Stimulated activated CD4-positive, alpha-beta T cell treated with anti-CD3 and anti-CD28 coated beads, Interleukin-2, amount 100 ng/mL, for 48 hours (primary cell): ENCODE measurements around the gene MND1.

Experiments
- DNase-seq, 2 donors: peaks; one replicate each; pipeline ENCODE4 v3.0.0-alpha.2; 2020

The MND1 gene, protein sequence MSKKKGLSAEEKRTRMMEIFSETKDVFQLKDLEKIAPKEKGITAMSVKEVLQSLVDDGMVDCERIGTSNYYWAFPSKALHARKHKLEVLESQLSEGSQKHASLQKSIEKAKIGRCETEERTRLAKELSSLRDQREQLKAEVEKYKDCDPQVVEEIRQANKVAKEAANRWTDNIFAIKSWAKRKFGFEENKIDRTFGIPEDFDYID

DNA sequence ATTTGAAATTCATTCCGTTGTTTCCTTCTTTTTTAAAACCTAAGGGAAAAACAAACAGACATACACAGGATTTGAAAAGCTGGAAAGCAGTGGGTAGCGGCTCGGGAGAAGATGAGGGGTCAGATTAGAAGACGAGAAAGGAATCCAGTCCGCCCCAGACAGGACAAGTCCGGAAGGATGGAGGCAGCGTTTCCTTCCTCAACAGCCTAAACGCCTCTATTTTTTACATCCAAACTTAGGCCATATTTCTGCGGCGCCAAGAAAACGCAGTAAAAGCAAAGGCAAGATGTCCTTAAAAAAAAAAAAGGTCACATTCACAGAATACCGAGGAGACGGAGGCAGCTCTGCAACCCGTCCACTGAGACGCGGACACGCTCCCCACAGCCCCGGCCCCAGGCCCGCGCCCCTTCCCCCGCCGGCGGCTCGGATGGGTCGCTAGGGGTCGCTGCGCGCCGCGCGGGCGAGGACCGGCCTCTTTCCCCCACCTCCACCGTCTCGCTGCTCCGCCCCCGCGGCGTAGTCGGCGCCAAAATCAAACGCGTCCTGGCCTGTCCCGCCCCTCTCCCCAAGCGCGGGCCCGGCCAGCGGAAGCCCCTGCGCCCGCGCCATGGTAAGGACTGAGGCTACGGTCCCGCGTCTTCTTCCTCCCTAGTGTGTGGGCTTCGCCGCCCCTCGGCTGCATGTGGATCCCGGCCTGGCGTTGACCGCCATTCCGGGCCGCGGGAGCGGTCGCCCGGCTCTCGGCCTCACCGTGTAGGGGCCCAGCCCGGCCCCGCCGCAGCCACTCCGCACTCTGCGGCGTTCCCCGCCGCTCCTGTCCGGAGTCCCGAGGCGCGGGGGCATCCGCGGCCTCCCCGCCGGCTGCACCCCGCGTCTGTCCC is at the start of gene MND1:
TSS of gene MND1 (plus strand) at position 558 of the 881 bp plus-strand sequence. CDS start at position 608, 50 bp downstream.
- peak; percentile 92 to 93 for DNase-seq

DNA sequence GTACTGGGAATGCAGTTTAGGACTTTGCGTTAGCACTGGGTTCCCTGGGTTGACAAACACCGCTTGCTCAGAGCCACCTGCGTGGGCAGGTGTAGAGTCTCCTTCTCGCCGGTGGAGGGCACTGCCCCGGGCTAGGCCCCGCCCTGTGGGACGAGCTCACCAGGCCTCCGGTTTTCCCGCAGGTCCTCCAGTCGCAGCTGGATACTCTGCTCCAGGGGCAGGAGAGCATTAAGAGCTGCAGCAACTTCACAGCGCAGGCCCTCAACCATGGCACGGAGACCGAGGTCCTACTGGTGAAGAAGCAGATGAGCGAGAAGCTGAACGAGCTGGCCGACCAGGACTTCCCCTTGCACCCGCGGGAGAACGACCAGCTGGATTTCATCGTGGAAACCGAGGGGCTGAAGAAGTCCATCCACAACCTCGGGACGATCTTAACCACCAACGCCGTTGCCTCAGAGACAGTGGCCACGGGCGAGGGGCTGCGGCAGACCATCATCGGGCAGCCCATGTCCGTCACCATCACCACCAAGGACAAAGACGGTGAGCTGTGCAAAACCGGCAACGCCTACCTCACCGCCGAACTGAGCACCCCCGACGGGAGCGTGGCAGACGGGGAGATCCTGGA is 49.2 kb upstream of the MND1 start:
- DNase-seq, result no peak

DNA sequence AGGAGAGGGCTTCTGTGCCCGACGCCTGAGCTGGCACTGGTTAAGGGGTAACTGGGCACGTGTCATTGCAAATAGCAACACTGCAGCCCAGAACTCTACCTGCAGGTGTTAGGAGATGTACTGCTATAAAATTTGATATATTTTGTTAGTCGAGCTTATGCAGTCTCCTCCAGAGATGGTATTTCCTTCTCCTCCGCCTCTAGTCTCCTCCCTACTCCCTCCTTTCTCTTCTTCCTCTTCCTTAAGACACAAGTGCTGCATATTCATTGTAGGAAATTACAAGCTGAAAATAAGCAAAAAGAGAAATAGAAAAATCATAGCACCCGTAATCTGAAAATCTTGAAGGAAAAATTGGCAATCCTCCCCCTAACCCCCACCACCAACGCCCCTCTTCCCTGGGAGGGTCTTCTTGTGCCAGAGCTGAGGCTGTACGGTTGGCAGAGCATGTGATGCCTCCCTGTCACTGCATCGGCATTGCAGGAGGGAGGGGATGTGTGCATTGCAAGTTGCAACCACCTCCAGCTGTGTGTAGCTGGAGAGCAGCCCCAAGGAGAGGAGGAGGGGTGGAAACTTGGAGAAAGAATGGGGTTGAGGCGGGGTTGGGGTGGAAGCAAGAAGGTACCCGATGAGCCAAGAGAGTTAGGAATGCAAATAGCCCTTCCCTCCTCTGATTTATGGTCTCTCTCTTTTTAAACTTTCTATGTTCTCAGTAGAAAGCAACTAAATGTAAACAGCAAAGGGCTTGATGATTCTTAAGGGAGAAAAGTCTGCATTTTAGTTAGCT is 48.3 kb upstream of the MND1 start:
- no peak for DNase-seq

DNA sequence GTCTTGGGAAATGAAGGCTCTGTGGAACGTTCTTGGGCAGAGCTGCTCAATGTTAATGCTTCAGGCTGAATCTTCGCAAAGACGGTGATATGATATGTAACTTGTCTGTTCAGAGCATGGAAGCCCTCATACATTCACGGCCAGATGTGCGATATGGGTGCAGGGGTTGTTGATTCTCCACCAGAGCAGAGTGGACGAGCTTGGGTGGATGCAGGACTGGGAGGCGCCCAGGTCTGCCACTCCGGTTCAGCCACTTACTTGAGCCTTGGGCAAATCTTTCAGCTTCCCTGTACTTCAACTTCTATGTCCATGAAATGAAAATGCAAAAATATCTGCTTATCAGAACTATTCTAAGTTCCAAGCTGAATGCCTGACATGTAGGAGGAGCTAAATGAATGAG is 47.4 kb upstream of the MND1 start:
- DNase-seq, result no peak

DNA sequence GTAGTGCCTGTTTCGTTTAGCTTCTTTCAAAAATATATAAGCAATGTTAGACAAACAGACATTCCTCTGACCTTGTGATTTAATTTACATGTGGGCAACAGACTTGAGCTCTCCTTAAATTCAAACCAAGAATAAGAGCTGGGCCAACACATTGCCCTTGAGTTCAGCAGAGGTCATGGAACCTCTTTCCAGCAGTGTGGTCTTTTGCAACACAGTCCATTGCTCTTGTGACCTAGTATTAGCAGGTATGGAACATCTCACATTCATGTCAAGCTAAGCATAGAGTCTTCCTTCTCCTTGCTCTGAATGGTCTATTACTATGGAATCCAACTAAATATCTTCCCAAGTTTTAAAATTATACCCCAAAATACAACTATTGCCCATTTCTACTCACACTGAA is 33.7 kb upstream of the MND1 start:
- no peak for DNase-seq

DNA sequence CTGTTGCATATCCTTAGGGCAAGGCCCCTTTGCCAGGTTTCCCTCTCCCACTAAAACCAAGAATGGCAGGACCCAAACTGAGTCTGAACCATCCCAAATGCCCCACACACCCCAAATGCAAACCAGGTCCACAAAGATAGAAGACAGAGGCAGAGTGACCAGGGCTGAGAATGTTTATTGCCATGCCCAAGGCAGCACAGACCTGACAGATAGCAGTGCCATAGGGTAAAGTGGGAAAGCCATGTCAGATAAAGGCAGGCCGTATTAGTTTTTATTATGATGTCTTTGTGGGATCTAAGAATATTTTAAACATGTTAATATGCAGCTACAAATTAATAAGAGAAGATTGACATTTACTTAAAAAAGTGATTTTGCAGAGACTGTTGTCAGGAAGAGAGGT is 29.6 kb upstream of the MND1 start:
- DNase-seq, result no peak

DNA sequence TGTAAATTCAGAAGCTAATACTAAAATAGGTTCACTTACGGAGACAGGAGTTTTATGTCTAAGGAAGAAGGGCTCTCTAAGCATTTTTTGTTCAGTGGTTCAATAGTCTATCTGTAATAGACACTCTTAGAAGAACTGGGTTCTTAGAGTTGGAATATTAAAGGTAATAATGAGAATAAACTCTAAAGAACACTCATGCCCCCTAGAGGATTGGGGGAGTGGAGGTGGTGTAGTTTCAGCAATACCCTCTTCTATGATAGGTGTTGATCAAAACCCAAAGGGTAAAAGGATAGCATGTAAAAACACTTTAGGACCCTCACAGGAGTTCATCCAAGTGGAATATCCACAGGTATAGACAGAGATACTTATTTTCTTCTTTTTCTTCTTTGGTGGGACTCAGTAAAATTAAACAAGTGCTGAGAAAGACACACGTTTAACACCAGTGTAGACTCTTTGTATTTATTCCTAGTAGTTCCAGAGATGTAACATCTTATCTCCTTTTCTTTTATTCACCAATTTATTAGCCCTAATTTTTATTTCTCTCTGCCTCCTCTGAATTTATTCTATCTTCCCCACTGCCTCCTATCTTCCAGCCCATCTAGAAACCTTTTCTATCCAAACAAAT is 25.7 kb upstream of the MND1 start:
- peak in 1 of 2 donors; percentile 8 for DNase-seq

DNA sequence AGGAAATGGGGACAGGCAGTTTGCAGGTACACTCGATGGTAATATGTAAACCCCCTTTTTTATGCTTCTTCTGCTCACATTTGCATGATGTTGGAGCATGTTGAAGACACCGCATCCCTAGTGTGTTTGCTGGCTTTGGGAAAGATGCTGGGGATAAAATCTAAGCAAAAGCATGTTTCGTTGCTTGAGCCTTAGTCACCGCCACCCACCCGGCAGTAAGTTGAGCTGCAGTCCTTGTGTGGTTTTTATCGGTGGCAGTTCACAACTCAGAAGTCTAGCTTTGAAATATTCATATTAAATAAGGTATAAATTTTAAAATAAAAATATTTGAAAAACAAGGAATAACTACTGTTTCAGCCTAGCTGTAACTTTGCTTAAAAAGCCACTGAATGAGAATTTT is 21.7 kb upstream of the MND1 start:
- no peak for DNase-seq

DNA sequence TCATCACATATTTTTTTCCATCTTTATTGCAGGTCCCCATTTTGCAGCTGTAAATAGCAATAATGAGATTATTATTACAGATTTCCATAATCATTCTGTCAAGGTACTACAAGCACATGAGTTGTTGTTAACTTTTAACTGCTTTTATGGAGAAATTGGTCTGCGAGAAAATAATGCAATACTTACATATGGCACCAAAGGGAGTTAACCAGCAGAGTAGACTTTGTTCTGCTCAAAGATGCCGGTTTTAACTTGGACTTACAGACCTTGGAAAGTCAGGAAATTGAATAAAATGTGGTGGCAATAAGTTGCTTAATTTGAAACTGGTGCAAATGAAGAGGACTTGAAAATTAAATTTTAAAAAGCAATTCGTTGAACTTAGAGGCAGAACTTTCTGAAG is 20.4 kb upstream of the MND1 start:
- no peak for DNase-seq

DNA sequence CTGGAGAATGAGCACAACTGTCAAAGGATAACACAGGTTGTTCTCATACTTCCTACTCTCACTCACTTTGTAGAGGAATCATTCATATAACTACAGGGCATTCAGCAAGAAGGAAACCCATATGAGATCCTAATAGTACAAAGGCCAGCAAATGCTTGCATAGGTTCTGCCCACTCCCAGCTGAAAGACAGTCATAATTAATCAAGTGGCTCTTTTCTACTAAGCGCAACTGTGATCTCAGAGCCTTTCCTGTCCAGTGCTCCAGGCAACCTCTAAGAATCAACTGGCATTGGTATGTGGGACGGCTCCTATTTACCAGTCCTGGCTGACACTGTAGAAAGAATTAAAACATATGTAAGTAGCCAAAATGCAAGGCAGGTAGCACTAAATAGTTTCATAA is 18.9 kb upstream of the MND1 start:
- no peak for DNase-seq

DNA sequence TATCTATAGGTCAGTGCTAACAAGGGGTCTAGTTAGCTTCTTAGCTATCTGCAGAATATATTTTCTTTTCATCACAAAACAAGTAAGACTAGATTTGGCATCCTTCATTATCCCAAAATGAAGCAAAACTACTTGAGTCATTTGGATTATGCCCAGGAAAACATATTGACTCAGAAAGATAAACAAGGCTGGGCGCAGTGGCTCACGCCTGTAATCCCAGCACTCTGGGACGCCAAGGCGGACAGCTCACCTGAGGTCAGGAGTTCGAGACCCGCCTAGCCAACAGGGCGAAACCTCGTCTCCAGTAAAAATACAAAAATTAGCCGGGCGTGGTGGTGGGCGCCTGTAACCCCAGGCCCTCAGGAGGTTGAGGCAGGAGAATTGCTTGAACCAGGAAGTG is 18.0 kb upstream of the MND1 start:
- no peak for DNase-seq

DNA sequence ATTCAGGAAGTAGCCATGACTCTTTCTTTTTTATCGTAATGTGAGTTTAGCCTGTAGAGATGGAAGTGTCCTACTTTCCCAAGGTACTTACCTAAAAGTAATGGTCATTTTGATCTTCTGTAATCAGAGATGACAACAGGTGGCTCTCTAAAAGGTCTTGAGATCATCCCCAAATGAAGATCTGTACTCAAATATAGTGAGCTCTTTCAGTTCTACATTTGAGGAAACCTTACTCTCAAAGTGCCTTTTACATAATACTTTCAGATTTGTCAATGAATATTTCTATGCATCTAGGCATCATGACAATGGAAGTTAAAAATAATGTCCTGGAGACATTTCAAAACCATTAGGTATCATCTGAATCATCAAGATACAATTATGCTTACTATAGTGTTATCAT is 17.2 kb upstream of the MND1 start:
- no peak for DNase-seq

DNA sequence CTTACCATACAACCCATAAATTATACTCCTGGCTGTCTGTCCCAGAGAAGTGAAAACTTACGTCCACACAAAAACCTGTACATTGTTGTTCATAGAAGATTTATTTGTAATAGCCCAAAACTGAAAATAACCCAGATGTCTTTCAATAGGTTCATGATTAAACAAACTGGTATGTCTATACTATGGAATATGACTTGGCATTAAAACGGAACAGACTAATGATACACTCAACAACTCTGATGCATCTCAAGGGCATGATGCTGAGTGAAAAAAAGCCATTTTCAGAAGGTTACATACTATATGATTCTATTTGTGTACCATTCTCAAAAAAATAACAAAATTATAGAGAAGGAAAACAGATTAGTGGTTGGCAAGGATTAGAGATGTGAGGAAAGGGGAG is 11.6 kb upstream of the MND1 start:
- no peak for DNase-seq

DNA sequence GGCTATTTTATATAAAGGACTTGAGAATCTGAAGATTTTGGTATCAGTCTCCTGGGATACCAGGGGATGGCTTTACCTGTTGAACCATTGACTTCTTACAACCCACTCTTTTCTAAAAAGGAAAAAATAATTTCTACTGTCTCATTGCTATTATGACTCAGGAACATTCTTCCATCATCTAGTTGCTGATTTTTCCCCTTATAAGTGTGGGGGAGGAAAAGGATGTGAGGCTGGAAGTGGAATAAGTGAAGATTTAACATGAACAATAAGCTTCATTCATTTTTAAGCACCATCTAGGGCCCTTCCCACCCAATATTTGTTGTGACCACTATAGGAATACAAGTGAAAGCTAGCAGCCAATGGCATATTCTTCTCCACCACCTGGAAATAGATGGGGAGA is 10.6 kb upstream of the MND1 start:
- no peak for DNase-seq

DNA sequence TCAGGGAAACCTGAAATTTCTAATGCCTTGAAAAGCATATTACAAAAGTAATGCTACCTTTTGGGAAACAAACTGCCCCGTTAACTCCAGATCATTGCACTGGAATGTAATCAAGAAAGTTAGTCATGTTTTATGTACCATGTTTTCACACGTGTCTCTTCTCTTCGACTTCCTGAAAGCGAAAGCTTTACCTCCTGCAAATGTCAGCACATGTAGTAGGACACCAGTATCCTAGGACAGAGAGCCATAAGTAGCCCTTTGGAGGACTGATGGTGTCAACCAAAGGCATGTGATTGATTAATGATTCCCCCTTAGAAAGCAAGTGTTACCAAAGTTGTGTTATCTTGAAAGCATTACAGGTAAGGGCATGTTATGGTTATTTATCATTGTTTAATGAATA is 8.8 kb upstream of the MND1 start:
- no peak for DNase-seq

DNA sequence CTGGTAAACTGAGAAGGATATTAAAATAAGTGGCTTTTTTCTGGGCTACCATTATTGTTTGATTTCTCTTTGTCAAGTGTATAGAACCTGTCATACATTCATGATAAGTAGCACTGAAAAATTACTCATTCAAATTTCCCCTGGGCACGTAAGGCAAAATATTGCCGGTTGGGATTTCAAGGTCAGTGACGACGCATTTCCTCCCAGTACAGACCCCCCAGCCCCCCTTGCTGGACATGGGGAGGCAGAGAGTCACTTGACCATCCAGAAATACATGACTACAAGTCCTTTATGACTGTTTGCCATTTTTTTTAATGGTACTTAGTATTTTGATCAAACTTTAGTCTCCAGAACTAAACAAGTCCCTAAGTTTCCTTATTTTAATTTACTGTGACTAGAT is 6.8 kb upstream of the MND1 start:
- no peak for DNase-seq

DNA sequence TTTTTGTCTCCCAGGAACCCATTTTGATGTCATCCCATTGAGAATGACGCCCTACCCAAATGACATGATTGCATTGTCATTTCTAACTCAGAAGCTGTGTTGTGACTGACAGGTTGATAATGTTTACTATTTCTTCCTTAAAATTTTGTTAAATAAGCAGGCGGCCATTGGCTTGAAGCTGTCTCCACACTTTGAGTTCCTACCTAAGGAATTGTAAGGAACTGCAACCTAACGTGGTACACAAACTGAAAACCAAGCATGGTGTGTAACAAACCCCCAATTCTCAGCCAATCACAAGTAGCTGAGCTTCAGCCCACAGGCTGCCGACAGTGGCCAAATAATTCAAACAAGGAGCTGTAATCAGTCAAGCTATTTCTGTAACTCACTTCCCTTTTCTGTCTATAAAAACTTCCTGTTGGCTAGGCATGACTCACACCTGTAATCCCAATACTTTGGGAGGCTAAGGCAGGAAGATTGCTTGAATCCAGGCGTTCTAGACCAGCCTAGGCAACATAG is 2.9 kb upstream of the MND1 start:
- DNase-seq, result no peak

DNA sequence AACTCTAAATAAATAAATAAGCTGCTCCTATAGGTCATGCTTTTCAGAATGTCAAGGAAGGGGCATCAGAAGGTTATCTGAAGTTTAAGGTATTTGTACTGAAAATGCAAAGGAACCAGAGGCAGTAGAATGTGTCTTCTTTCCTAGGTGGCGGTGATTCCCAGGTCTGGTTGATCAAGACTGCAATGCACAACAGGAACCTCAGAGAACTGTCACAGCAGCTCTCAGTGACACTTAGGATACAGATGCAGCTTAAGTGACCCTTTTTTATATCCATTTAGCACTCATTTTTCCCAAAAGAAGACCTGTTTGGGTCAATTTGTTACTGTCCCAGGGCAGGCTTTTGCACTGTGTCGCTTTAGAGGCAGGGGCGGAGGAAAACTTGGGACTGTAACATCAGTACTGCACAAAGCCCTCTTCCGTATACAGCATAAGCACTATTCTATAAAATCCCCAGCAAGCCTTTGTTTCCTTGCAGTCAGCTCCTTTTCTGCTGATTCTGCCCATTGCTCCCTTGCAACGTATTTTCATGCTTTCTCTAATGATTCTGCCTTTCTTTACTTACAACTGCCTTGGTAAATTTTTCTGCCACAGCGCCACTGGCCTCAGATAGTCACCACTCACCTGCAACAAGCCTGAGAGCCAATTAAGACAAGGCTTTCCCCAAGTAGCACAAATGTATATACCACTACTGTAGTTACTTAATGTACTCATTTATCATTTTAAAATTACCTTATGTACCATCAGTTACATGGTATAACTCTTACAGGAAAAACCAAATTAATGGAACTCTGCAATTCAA is 1.5 kb upstream of the MND1 start:
- DNase-seq, result no peak

DNA sequence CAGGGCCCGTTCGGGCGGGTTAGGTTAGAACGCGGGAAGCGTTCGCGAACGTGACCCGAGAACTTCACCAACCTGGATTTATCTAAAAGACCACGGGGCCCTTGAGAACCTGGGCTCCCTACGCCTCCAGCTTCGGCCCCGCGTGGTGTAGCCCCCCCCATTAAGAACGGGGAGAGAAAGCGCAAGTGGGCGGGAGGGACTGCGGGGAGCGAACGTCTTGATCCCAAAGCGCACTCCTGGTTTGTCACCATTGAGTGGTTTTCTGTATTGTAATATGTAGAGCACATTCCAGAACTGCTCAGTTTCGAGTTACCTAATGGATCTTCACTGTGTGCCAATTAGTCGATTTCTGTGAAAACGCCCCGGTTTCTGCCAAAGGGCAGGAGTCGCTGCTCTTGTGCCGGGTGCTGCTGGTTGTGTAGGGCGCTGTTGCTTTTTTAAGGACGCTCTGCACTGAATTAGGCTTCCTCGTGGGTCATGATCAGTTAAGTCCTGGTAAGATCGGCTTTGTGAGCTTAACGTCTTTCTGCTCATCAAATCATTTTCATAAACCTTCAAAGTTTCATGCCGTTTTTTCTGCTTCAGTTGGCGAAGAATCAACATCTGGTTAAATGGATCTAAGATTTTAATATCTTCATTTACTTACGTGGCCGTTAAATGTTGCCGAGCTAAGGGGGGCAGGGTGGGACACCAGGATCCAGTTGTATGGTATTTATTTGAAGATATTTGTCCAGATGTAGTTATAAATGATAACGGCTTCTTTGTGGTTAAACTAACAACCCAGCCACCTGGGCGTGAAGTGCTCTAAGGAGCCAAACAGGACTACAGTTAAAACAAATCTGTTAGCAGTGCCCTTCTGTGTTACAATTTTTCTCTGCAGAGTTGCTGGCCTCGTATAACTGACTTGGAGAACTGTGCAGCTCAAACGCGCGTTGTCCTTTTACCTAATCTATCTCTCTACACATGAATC is 809 bp downstream of the MND1 start:
- peak; percentile 32 to 36 for DNase-seq

DNA sequence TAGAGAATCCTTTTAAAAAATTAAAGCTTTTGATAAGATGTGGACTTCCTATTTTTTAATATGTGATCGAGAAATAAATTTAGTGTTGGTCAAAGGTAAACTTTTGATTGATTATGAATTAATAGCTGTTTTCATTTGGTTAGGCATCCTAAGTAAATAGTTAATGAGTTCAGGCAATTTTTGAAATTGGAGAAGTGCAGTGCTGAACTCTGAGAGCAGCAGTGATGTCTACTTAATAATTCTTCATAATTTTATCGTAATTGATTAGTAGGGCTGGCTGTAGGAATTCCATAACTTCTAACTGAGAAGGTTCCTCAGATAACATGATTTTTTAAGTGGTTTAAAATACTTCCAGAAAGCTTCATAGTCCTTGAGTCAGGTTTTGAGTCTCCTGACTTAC is 1.5 kb downstream of the MND1 start:
- DNase-seq, result no peak

DNA sequence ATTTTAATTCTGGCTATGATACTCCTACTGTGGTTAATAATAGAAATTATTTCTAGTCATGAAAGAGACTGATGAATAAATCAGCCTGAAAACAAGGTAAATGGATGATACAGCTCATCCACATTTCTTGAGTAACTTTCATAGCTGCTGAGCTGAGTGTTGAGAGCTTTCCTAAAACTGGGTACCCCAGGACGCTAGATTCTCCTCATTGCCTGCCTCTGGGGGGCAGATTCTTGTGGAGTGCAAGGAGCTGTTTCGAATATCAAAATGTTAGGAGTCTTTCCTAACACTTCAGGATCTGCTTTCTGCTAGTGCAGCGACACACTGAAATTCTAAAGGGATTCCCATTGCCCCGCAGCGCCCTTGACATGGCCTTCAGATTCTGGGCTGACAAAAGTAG is 2.1 kb downstream of the MND1 start:
- no peak for DNase-seq
